Measurements from ENCODE around the gene N4BP2L1. TPM values are rescaled to one million over a fixed set of nuclear protein-coding genes. Genes with fewer than 3 reads are reported as not detected.

Gene N4BP2L1
- total RNA-seq, 2 experiments from 2014 or later, result 10.7 to 12.9 TPM

DNA sequence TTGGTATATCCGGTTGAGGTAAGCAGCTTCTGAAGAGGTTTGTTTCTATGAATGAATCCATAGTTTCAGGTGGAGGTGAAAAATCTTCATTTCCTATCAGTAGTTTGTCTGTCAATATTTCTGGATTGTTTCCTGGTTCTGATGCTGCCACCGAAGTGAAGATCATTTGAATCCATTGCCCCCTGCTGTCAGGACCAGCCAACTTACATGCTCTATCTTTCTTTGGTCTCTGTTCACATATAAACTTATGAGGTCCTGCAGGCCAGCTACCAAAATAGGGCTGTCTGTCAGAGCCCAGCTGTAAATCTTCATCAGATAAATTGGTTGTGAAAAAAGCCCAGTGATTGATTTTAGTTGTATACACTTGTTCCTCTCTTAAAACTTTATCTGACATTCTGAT, 15.2 kb upstream of the N4BP2L1 start:
- ChIA-PET CTCF (no interaction called here), POLR2A (interaction anchor here (1.2 kb wide), 1 partner anchor 15 kb away, joined by 3 read pairs; the partner anchor contains the start of gene N4BP2L1)

DNA sequence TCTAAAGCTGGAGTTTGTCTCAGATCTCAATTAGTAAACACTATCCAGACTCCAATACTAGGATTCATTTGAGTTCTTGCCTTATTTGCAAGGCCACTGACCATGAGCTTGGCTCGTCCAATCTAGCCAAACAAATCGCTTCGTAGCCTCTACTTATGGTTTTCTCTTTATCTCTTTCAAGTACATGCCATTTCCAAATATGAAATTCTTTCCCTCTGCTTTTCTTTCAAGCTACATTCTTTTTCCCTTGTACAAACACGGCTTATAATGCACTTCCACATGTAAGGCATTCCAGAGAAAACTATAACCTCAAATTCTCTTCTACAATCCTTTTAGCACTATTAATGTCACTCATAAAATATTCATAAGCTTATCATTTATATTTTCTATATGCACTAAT, 10.9 kb upstream of the N4BP2L1 start:
- ChIA-PET POLR2A (no interaction called here), CTCF (no interaction called here)

DNA sequence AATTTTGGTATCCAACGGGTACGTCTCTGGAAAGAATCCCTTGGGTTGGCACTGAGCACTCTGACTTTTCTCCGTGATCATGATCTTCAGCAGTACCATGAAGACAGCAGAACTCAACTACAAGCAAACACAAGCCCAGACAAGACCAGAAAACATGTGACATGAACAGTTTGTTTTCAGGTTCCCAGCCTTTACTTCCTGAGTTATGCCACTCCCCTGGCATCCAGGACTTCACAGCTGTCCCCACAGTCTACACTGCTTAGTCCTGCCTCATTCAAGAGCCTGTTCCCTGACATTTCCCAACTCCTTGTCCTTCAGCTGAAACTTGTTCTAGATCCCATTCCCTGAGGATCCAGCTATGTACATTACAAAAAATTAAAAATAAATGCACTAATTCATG, 4.9 kb upstream of the N4BP2L1 start:
- ChIA-PET CTCF (no interaction called here), POLR2A (no interaction called here)

DNA sequence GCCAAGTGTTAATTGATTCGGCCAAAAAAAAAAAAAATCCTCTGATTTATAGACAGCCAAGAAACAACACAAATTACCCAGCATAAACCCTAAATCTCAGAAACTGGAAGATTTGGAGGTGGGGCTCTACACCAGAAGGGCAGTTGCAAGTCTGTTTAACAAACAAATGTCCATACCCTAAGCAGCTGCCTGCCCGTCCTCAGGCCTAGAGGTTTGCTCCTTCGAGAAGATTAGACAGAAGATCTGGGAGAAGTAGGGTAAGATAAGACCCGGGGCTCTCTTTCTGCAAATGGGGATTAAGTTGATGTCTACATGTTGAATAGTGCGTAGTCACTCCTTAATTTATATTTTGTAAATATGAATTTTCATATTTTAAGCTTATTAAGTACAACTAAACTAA, 3.4 kb upstream of the N4BP2L1 start:
- POLR2A ChIA-PET, result no interaction called here
- CTCF ChIA-PET, result no interaction called here

DNA sequence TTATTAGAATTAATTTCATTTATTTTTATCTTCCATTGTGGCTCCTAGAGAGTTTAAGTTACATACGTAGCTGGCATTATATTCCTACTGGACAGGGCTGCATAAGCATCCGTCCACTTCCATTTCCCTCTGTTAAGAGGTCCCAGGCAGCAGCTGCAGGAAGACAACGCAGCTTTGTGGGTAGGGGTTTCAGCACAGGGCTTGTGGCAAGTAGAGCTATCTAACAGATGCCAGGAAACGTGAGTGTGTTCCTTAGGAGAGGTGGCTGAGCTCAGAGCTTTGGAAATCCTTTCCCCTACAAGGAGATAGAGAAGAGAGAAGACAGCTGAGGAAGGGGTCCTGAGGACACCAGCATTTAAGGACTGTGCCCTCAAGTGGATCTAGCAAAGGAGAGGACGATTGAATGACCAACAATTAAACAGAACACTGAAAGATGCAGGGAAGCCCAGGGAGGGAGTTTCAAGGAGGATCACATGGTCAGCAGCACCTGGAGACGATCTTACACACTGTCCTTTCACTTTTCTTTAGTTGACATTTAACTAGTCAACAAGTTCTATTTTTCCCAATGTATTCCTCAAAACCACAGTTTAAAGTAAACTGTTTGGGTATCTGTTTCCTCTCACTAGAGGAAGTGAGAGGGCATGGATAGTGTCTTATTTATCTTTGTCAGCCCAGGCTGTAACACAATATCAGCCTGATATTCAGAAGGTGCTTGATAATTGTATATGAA, 2.3 kb upstream of the N4BP2L1 start:
- POLR2A ChIA-PET, result no interaction called here

DNA sequence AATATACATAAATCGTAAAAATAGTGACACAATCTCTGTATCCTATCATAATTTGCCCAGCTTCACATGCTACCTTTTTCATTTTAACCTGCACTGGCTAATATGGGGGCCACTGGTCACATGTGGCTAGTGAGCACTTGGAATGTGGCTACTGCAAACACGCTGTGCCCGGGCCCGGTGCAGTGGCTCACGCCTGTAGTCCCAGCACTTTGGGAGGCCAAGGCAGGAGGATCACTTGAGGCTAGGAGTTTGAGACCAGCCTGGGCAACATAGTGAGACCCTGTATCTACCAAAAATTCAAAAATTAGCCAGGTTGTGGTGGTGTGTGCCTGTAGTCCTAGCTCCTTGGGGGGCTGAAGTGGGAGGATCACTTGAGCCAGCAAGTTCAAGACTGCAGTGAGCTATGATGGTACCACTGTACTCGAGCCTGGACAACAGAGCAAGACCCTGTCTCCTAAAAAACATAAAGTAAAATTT, 1.5 kb upstream of the N4BP2L1 start:
- ChIA-PET CTCF (interaction anchor here (2.1 kb wide), 1 partner anchor 156 kb away, joined by 6 read pairs; no protein-coding TSS in a partner anchor), POLR2A (no interaction called here)

More for the DNA sequence above, 2.3 kb upstream of the N4BP2L1 start:
- CTCF ChIA-PET, result no interaction called here

DNA sequence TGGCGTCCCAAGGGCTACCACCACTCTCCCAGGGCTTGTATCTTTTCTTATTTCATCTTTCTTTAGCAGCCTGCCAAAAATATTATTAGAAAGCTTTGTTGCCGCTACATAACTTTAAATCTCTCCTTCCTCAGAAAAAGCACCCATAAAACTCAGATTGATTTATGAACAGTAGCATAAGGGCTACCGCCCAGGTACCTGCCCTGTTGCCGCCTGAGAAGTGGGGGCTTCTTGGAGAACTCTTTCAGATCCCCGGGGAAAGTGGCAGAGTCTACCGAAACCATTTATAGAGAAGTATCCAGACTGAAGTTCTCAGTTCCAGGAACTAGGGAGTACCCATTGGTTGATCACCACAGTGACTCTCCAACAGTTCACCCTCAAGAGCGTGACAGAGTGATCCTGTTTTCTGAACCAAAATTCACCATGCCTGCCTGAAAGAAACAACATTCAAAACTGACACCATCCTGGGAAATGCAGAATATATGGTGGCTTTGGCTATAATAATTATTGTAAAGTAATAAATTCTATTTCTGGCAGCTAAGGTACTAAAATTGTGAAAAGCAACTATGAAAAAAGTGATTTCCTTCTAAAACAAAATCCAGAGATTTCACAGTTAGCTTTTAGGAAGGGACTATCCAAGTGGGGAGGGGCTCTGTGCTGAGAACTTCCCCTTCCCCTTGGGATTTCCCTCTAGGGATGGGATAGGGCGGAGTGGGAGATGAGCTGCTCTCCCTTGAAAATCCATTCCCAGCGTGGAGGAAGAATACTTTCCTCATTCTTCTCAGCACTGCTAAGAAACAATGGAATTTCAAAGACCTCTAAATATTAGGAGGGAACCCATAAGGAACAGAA, 877 bp upstream of the N4BP2L1 start:
- CTCF ChIA-PET, result interaction anchor here (0.8 to 2.1 kb wide), 4 partner anchors 20 to 157 kb away, joined by 4 to 6 read pairs (median 4); partner anchors contain the start of genes BRCA2, N4BP2L2 and ZAR1L
- POLR2A ChIA-PET, result interaction anchor here (0.5 to 3.1 kb wide), 6 partner anchors 14 to 159 kb away, joined by 3 to 28 read pairs (median 4); partner anchors contain the start of genes BRCA2, N4BP2L2 and ZAR1L

DNA sequence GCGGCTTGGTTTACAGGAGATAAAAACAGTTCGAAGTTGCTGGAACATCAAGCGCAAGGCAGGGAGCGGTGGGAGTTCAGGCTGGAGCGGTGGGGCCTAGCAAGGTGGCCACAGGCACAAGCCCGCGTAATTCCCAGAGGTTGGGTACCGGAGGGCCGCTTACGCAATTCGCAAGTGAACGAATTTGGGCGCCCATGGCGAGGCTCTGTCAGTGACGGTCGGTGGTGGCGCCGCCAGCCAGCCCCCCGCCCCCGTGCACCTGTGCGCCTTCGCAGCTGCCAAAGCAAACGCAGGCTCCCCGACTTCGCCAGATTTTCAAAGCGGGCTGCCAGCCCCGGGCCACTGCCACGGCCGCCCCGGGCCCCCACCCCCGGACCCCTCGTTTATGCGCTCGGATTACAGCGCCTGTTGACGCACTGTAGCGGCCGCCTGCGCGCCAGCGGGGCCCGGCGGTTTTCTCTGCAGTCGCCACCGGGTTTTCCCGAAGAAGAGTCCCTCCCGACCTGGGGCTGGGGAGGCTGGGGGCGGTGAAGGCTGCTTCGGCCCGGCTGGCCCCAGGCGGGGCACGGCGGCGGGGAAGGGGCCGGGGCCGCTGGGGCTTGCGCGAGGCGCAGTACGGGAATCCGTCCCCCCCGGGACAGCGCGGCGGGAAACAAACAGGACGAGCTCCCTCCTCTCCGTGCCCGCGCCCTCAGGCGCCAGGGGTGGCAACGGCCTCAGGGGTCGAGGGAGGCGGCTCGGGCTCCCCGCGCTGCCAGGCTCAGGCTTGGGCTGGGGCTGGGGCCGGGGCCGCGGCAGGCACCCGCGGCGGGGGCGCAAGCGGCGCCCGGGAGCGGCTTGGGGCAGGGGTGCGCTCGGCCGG, 709 bp downstream of the N4BP2L1 start:
- CTCF ChIA-PET, result interaction anchor here (0.8 to 2.1 kb wide), 4 partner anchors 19 to 159 kb away, joined by 4 to 6 read pairs (median 4); partner anchors contain the start of genes BRCA2, N4BP2L2 and ZAR1L

DNA sequence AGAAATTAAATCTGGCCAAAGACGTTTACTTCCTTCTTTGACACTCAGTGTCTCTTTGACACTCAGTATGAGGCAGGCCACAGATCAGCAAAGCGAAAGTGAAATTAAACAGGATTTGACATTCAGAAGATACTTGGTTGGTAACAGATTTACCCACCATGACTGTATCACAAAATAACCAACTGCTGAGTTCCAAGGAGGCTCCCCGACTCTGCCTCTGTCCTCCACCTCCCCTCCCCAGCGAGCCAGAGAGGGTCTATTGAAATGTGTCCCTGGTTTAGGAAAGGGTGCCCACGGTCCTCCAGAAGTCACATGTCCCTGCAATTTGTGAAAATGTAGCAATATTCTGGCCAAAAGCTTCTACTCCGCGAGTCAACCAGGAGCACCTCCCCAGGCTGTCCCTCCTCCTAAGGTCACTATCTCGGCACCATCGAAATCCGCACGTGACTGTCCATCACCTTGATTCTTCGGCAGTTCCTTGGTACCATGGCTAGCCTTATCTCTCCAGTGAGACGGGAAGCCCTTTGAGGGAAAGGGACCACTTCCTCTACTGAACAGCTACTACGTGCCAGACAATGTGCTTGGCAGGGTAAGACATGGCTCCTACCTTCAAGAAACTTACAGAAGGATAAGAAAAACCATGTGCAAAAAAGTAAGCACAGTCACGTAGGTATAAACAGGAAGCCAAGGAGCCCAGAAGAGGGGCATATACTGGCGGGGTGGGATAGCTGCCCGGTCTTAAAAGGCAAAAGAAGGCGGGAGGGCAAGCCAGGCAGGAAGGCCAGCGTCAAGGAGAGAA, 1.5 kb downstream of the N4BP2L1 start:
- ChIA-PET POLR2A (interaction anchor here (2.3 to 3.1 kb wide), 2 partner anchors 111 to 112 kb away, joined by 12 to 28 read pairs; partner anchors contain the start of genes BRCA2, N4BP2L2 and ZAR1L), CTCF (no interaction called here)

More for the DNA sequence above, 709 bp downstream of the N4BP2L1 start:
- POLR2A ChIA-PET, result interaction anchor here (2.3 to 3.1 kb wide), 2 partner anchors 111 to 112 kb away, joined by 12 to 28 read pairs; partner anchors contain the start of genes BRCA2, N4BP2L2 and ZAR1L

DNA sequence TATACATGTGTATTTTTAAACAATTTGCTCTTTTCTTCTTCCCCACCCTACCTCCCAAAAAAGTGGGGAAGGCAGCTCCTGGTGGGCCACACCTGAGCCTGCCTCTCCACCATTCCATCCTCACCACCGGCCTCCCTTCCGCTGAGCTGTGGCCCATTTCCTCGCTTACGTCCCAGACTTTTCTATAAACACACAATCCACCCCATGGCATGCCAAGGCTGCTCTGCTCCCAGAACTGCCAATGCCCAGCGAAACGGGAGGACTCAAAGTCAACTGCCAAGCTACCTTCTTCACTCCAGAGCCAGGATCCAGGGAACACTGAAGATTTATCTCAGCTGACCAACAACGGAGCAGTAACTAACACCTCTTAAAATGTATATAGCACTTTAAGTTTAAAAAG, 2.8 kb downstream of the N4BP2L1 start:
- POLR2A ChIA-PET, result interaction anchor here (0.7 kb wide), 1 partner anchor 110 kb away, joined by 3 read pairs; the partner anchor contains the start of genes BRCA2 and ZAR1L
- CTCF ChIA-PET, result no interaction called here

DNA sequence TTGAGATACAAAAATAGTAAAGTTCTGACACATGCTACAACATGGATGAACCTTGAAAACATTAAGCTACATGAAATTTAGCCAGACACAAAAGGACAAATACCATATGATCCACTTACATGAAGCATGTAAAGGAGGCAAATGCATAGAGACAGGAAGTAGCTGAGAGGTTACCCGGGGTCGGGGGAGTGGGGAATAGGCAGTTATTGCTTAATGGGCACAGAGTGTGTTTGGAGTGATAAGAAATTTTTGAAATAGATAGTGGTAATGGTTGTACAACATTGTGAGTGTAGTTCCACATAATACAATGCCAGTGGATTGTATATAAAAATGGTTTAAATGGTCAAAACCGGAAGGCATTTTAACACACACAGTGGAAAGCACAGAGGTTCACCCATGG, 4.3 kb downstream of the N4BP2L1 start:
- CTCF ChIA-PET, result interaction anchor here (1.0 kb wide), 1 partner anchor 58 kb away, joined by 3 read pairs; no protein-coding TSS in a partner anchor
- POLR2A ChIA-PET, result no interaction called here

DNA sequence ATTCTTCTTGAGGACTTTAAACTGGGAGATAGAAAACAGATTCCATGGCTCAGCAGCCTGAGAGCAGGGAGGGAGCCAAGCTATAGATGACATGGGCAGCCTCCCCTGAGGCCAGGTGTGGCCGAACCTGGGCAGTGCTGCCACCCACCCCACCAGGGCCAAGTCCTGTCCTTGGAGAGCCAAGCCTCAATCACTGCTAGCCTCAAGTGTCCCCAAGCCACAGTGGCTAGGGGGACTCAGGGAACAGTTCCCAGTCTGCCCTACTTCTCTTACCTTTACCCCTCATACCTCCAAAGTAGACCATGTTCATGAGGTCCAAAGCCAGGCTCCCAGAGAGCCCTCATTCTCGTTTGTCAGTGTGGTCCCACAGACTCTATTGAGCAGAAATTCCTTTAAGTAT, 8.1 kb downstream of the N4BP2L1 start:
- POLR2A ChIA-PET, result no interaction called here
- CTCF ChIA-PET, result no interaction called here

DNA sequence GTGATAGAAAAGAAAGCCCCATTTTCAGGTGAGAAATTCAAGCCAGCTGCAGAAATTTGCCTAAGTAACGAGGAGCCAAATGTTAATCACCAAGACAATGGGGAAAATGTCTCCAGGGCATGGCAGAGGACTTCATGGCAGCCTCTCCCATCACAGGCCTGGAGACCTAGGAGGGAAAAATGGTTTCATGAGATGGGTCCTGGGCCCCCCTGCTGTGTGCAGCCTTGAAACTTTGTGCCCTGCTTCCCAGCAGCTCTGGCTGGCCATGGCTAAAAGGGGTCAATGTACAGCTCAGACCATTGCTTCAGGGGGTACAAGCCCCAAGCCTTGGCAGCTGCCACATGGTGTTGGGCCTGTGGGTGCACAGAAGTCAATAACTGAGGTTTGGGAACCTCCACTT, 9.9 kb downstream of the N4BP2L1 start:
- CTCF ChIA-PET, result no interaction called here
- POLR2A ChIA-PET, result no interaction called here

DNA sequence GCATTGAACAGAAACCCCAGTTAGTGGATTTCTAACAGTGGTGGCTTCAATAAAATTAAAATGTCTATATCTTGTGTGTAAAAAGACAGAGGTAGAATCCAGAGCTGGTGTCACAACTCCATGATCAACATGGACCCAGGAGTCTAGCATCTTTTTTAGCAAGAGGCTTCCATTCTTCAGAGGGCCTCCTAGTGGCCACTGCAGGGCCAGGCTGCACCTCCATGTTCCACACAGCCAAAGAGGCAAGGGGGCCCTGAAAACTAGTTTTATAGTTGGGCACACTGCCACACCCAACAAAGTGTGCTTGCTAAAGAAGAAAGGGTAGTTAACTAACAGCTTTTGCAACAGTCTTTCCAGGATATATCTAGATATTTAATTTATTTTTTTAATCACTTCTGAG, 12.9 kb downstream of the N4BP2L1 start:
- ChIA-PET CTCF (interaction anchor here (0.9 kb wide), 1 partner anchor 28 kb away, joined by 3 read pairs; no protein-coding TSS in a partner anchor), POLR2A (no interaction called here)

DNA sequence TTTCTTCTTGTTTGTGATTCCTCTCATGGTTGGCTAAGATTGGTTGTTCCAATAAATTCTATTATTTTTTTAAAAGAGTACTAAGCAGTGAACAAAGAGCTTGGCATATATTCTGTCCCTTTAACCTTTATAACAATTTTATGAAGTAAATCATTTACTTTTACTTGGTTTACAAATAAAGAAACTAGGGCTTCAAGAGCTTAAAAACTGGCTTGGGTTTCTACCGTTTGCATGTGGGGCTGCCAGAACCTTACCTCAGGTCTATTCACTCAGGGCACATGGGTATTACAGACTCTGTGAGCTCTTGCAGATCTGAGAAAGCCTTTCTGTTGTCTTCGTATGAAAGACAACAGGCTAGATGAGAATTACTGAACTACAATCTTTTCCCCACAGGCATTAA, 13.3 kb downstream of the N4BP2L1 start:
- ChIA-PET CTCF (interaction anchor here (0.9 kb wide), 1 partner anchor 27 kb away, joined by 3 read pairs; no protein-coding TSS in a partner anchor), POLR2A (no interaction called here)

DNA sequence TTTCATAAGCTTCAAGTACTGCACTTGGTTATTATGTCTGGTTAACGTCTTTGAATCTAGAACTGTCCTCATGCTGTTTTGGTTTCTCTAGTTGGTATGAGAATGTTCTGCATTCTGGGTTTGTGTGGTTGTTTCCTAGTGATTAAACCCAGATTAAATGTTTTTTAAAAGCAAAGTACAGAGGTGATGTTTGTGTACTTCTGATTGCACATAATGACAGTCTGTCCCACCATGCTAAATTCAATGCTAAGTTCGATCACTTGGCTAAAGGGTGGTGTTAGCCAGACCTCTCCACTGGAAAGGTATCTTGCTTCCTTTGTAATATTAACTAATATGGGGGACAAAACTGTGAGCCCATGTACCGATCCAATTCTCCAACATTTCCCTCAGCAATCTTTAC, 14.6 kb downstream of the N4BP2L1 start:
- POLR2A ChIA-PET, result no interaction called here
- CTCF ChIA-PET, result no interaction called here

DNA sequence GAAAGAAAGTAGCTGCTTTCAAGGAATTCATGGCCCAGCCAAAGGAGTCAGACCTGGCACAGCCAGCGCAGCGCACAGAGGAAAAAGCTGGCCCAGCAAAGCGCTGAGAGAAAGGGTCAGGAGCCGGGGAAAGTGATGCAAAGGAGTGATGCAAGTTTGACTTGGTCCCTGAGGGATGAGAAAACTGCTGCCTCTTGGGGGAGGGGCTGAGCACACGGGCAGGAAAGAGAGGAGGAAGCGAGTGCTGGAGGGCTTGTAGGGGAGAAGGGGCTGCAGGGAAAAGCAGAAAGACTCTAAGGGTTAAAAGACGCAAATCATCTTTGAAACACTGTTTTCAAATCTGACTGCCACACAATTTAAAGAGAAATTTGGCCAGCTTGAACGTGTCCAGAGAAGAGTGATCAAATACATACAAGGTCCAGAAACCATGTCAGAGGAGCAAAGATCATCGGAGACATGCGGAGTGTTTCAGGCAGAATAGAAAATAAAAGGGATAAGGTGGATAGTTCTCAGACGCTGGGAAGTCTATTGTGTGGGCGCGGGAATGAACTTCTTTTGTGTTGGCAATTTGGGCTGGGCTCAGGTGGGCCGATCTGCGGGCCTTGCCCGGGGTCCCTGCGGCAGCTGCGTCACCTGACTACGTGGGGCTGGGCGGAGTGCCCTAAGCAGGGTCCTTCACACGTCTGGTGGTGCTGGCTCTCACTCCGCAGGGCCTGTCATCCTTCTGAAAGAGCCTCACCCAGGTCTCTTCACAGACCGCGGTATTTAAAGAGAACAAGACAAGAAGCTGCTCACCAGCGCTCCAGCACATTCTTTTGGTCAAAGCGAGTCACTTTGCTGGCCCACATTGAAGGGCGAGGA, 18.1 kb downstream of the N4BP2L1 start:
- POLR2A ChIA-PET, result no interaction called here
- CTCF ChIA-PET, result no interaction called here

DNA sequence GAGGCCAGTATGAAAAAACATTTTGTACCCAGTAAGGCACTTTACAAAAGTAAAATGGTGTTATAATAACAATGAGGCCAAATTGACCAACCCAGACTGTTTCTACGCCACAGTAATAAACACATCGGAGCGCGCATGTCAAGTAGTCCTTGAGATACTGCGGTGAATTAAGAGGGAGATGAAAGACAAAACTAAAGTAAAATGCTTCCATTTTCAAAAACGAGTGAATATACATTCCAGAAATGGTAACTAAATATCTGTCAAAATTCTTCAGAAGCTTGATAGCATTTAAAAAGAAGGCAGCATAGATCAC, 19.0 kb downstream of the N4BP2L1 start:
- POLR2A ChIA-PET, result no interaction called here

More for the DNA sequence above, 19.0 kb downstream of the N4BP2L1 start:
- CTCF ChIA-PET, result interaction anchor here (1.3 kb wide), 1 partner anchor 19 kb away, joined by 4 read pairs; the partner anchor contains the start of gene N4BP2L1
